SK-MEL-5 (cell line): ENCODE results near the gene GOLGA8A. TPM values are rescaled to one million over a fixed set of nuclear protein-coding genes. Genes with fewer than 3 reads are reported as not detected.
"Not testable (repeated sequence)": the region's sequence is repeated elsewhere in the genome, so short reads cannot be mapped to it uniquely, and the experiment has no call there.

Experiments
- DNase-seq: peaks from one replicate; pipeline ENCODE4 v3.0.0-alpha.2; 2016; ENCODE audit warnings: low read depth, low spot score
- in situ Hi-C: cut with HindIII; loops from 2 replicates; pipeline ENCODE4 v1.10.0; 2016; ENCODE audit warnings: low sequenced_read_pairs, high pct_unique_total_duplicates, low pct_unique_long_range_greater_than_20kb
- total RNA-seq: library from RNA; depleted of rRNA; stranded (reverse); fragments of >200 nt; shearing (Covaris generic); gene quantifications from 2 replicates; pipeline ENCODE4 v1.2.3, GENCODE V29; 2014; rRNA removed

Gene GOLGA8A
- total RNA-seq, 1 experiment from 2014 or later, result 12.7 TPM

DNA sequence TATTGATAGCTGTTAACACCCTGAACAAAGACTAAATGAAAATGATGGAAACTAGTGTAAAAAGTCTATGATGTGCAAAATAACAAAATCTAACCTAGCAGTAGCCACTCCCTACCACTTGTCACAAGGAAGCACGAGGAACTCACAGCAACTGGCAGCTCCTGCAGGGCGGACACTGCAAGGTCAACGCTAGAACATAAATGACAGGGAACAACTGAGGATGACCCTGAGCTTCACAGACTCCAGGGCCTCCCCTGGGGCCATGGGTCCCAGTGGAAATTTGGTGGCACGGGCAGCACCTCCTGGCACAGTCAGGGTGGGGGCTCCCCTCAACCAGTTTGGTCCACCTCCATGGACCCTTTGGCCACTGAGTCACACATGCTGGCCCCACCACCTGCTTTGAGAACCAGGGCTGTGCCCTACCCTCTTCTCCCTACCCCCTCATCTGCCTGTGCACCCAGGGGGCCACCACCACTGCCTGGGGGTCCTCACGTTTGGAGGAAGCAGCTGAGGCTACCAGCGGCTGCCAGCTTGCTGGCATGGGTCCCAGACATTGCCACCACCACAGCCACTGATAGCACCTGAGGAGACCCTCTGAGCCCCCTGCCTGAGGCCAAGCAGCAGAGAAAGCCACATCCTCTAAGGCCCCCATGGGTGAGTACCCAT is 14.1 kb downstream of the GOLGA8A start:
- in situ Hi-C loops, DNase-seq: not testable (repeated sequence)

DNA sequence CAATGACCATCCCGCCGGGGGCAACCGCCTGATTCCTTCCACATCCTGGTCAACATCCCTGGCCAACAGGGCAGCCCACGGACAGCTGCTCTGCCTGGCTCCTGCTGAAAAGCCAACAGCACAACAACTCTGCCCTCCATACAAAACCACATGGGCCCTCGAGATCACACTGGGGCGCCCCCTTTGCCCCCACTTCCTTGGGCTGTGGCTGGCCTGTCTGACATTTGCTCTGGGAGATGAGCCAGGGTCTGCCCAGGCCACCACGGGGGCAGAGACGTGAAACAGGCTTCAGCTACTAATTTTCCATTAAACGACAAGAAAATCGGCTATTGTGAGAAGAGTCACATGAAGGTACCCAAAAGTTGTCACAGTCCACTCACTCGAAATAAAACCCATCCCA is 16.7 kb downstream of the GOLGA8A start:
- DNase-seq, in situ Hi-C loops: not testable (repeated sequence)

DNA sequence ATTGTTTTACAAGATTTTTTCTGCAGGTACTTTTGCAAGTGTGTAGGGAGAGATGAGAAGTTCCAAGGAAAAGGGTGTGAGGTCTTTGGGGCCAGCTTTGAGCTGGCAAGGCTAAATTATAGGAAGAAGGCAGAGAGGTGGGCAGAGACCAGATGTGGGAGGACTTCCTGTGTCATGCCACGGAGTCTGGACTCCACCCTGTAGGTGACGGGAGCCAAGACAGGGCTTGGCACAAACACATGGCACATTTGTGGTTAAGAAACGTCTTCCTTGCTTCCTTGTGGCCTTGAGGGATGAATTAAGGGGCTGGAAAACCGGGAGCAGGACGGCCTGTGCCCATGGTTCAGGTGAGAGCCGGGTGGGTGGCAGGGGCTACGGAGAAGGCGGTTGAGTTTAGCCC is 19.2 kb downstream of the GOLGA8A start:
- in situ Hi-C loops, result not testable (repeated sequence)

DNA sequence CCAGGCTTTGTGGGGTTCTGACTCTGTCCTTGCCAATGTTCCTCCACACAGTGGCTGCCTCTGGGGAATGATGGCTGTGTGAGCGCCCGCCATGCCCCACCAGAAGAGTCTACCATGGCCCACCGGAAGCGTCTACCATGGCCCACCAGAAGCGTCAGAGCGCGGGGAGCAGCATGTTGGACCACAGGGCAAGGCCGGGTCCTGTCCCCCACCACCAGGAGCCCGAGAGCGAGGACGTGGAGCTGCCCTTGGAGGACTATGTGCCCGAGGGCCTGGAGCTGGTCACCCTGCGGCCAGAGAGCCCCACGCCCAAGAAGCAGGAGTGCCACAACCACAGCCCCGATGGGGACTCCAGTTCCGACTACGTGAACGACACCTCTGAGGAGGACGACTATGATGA is 28.1 kb downstream of the GOLGA8A start:
- in situ Hi-C loops, DNase-seq: not testable (repeated sequence)

More for the DNA sequence above, 19.2 kb downstream of the GOLGA8A start:
- not testable (repeated sequence) for DNase-seq

DNA sequence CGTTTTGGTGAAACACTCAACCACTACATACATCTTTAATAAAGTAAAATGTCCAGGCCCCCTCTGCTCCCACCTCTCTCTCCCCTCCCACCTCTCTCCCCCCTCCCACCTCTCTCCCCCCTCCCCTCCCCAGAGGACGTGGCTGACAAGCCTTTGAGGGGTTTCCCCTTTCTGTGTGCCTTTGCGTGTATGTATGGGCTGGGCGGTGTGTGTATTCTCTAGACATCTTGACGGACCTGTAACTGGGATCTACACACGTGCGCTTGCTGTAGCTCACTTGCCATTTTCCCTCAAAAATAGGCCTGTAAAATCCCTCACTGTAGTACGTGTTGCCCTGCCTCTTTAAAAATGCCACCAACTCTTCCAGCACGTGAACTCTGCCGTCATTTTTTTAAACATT is 28.6 kb downstream of the GOLGA8A start:
- in situ Hi-C loops, DNase-seq: not testable (repeated sequence)

DNA sequence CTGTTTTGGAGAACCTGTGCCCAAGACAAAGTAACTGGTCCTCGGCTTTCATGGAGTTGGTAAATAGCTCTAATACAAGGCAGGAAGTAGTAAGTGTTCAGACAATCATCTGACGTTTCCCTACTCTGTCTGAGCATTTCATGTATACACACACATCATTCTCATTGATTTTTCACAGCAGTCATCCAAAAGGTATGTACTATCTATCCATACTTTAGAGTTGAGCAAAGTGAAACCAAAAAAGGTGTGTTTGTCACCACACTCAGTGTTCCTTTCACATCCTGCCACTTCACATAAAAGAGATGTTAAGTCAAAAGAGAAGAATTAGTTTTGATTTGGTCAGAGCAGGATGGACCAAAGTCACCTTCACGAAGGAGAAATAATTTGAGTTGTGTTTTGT is 33.7 kb downstream of the GOLGA8A start:
- in situ Hi-C loops, DNase-seq: not testable (repeated sequence)

DNA sequence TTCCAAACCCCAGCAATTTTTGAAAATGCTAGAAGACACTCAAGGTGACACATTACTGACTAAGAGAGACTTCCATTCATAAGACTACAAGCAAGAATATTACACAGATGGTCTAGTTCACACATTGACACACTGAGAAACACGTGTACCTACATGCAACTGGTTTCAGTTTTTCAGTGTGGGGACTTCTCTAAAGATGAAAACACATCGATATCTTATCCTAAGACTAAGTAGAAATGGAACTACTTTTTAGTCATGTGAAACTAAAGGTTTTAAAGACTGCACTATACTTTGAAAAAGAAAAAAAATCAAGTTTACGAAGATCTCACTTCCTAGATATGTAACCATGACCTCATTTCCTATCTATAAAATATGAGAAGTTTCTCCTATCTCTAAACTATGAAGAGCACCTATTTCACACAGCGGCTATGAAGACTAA is 34.4 kb downstream of the GOLGA8A start:
- DNase-seq, in situ Hi-C loops: not testable (repeated sequence)

DNA sequence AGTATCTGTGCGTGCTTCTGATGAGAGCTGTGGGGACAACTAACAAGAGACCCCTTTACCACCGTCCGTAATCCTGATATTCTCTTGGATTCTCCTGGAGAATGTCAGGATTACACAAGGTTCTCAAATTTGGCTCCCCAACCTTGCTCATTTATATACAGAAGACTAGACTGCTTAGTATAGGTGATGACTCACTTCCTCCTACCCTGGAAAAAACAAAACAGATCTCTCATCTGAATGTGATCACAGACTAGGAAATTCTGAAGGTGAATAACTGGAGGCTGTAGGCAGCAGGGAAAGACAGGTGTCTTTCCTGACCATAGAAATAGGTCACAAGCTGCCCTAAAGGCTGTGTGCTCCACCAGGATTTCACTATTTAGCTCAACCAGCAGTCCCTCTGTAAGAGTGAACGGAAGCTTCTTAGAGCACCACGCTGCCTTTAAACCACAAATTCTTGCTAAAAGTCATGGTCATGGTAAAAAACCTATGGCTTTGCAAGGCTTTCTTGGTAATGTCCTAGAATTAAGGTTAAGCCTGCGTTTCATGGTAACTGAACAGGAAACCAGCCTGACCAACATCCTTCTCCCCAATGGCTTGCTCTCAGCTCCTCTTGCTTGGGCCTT is 39.9 kb downstream of the GOLGA8A start:
- in situ Hi-C loops, DNase-seq: not testable (repeated sequence)

DNA sequence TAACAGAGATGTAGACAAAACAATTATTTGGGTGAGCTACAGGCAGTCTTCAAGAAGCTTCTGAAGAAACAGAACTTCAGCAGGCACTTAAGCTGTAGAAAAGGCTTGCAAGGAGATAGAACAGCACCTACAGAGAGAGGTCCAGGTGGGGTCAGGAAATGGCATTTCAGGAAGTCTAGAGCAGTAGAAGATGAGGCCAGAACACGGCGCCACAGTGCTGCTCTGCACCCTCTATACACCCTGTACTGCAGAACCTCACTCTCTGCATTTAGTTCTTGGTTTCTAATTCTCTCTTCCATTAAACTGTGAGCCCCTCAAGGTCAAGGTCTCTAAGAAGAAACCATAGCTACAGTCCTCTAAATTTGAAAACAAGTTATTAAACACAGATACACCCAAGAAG is 44.6 kb downstream of the GOLGA8A start:
- DNase-seq, in situ Hi-C loops: not testable (repeated sequence)

DNA sequence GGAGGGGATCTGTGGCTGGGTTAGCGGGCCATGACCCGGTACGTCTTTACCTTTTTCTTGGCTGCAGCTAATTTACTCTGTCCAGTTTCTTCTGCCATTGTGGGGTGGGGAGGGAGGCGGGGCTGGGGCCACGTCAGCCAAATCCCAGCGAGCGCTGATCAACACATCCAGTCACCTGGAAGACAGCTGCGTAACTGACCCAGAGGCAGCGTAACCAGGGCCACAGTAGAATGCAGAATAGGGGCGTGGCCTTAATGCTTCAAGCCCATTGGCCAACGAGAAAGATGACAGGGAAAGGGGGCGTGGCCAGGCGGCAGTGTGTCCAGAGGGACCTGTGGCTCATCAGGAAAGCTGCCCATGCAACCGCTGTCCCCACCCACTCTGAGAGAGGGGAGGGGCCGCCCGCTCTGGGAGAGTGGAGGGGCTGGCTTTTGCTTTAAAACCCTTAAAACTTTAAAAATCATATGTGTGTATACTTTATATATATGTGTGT is 48.0 kb downstream of the GOLGA8A start:
- DNase-seq, in situ Hi-C loops: not testable (repeated sequence)

Other genes with a start within 250 kb of the GOLGA8A start
- 43.5 and 59.4 TPM in 2 replicates for gene KATNBL1, start 227.7 kb downstream of the GOLGA8A start, total RNA-seq
- 150 and 162 TPM in 2 replicates for gene EMC4, start 212.8 kb downstream of the GOLGA8A start, total RNA-seq
- gene SLC12A6, start 100.0 kb downstream of the GOLGA8A start, total RNA-seq, result 2.7 and 2.9 TPM in 2 replicates
- 388 and 392 TPM in 2 replicates for gene NOP10, start 94.7 kb downstream of the GOLGA8A start, total RNA-seq
- not detected in 2 replicates for gene NUTM1, start 94.5 kb downstream of the GOLGA8A start, total RNA-seq
- 6.1 and 13.5 TPM in 2 replicates for gene LPCAT4, start 70.6 kb downstream of the GOLGA8A start, total RNA-seq
- 21.1 and 22.8 TPM in 2 replicates for gene GOLGA8B, start 145.8 kb upstream of the GOLGA8A start, total RNA-seq